Mesenchymal stem cell (in vitro differentiated cells and primary cell): ENCODE measurements around the gene POLR1F.
A peak's percentile ranks its signal among the peaks of the same experiment; 100 is the strongest.

Source experiments
- DNase-seq: peaks from one replicate; pipeline ENCODE4 v3.0.0-alpha.2; 2013
- H2AFZ ChIP-seq: one replicate; pipeline ENCODE4 v1.6.1; 2013; ENCODE audit warnings: low read depth, mild to moderate bottlenecking, control low read depth, inconsistent platforms, low read length, moderate library complexity
- H2AK5ac ChIP-seq: 2 replicates; pipeline ENCODE4 v1.6.1; 2013; ENCODE audit warnings: low read length, moderate library complexity, mild to moderate bottlenecking, inconsistent platforms; ENCODE audit not compliant: severe bottlenecking
- H2BK120ac ChIP-seq: one replicate; pipeline ENCODE4 v1.6.1; 2013; ENCODE audit warnings: low read depth, mild to moderate bottlenecking, inconsistent platforms, low read length, moderate library complexity
- H2BK12ac ChIP-seq, 2 experiments: one replicate each; pipeline ENCODE4 v1.6.1; 2013; ENCODE audit warnings: inconsistent platforms in 2 of 2, low read length in 2 of 2, mild to moderate bottlenecking in 2 of 2, moderate library complexity in 2 of 2, control low read depth in 1 of 2
- H2BK15ac ChIP-seq: one replicate; pipeline ENCODE4 v1.6.1; 2013; ENCODE audit warnings: mild to moderate bottlenecking, low read depth, inconsistent platforms; ENCODE audit not compliant: poor library complexity, severe bottlenecking
- H2BK5ac ChIP-seq: 2 replicates; pipeline ENCODE4 v1.6.1; 2013; ENCODE audit warnings: low read depth, mild to moderate bottlenecking, low read length, control low read depth, inconsistent platforms; ENCODE audit not compliant: poor library complexity, severe bottlenecking
- H3K14ac ChIP-seq, 2 experiments: one replicate each; pipeline ENCODE4 v1.6.1; 2013; ENCODE audit warnings: inconsistent platforms in 2 of 2, low read length in 2 of 2, control low read depth in 1 of 2, mild to moderate bottlenecking in 1 of 2, moderate library complexity in 1 of 2
- H3K18ac ChIP-seq, 2 experiments: one replicate each; pipeline ENCODE4 v1.6.1; 2013; ENCODE audit warnings: inconsistent platforms in 2 of 2, low read length in 2 of 2, control low read depth in 1 of 2, low read depth in 1 of 2, mild to moderate bottlenecking in 1 of 2
- H3K23ac ChIP-seq, 2 experiments: one replicate each; pipeline ENCODE4 v1.6.1; 2013; ENCODE audit warnings: inconsistent platforms in 2 of 2, low read length in 2 of 2, mild to moderate bottlenecking in 2 of 2, moderate library complexity in 2 of 2, control low read depth in 1 of 2
- H3K27ac ChIP-seq: 2 replicates; pipeline ENCODE4 v1.5.1; 2013; ENCODE audit warnings: mild to moderate bottlenecking, moderate library complexity, low read length, control low read depth, inconsistent platforms; ENCODE audit not compliant: poor library complexity, severe bottlenecking
- H3K27me3 ChIP-seq, 2 experiments: 2 replicates each; pipeline versions ENCODE4 v1.6.1 to v1.7.0; 2013; ENCODE audit warnings: low read length in 2 of 2, mild to moderate bottlenecking in 2 of 2, moderate library complexity in 2 of 2, control low read depth in 1 of 2, inconsistent platforms in 1 of 2; ENCODE audit not compliant: control insufficient read depth in 1 of 2, insufficient read depth in 1 of 2
- H3K36me3 ChIP-seq, 2 experiments: 2 replicates each; pipeline versions ENCODE4 v1.6.1 to v1.7.0; 2013; ENCODE audit warnings: low read length in 2 of 2, control low read depth in 1 of 2, inconsistent platforms in 1 of 2, low read depth in 1 of 2, mild to moderate bottlenecking in 1 of 2; ENCODE audit not compliant: insufficient read depth in 2 of 2, control insufficient read depth in 1 of 2
- H3K4ac ChIP-seq, 2 experiments: one replicate each; pipeline ENCODE4 v1.6.1; 2013; ENCODE audit warnings: inconsistent platforms in 2 of 2, low read length in 2 of 2, mild to moderate bottlenecking in 2 of 2, moderate library complexity in 2 of 2, control low read depth in 1 of 2, low read depth in 1 of 2
- H3K4me1 ChIP-seq: 2 replicates; pipeline ENCODE4 v1.6.1; 2013; ENCODE audit warnings: low read depth, low read length, control low read depth; ENCODE audit not compliant: control insufficient read depth, insufficient read depth
- H3K4me2 ChIP-seq: 2 replicates; pipeline ENCODE4 v1.6.1; 2013; ENCODE audit warnings: low read length, mild to moderate bottlenecking, inconsistent platforms; ENCODE audit not compliant: poor library complexity, severe bottlenecking
- H3K4me3 ChIP-seq, 2 experiments: 2 replicates each; pipeline versions ENCODE4 v1.5.1 to v1.7.0; 2013; ENCODE audit warnings: low read length in 2 of 2, mild to moderate bottlenecking in 2 of 2, control low read depth in 1 of 2, low read depth in 1 of 2; ENCODE audit not compliant: insufficient read depth in 1 of 2
- H3K79me1 ChIP-seq: replicated peaks from 2 replicates; pipeline ENCODE4 v1.6.1; 2013; ENCODE audit warnings: mild to moderate bottlenecking, control low read depth, low read length, inconsistent platforms; ENCODE audit not compliant: poor library complexity, severe bottlenecking
- H3K9ac ChIP-seq: 2 replicates; pipeline ENCODE4 v1.7.0; 2013; ENCODE audit warnings: mild to moderate bottlenecking, low read length, moderate library complexity
- H3K9me3 ChIP-seq: 2 replicates; pipeline ENCODE4 v1.7.0; 2013; ENCODE audit warnings: mild to moderate bottlenecking, low read length; ENCODE audit not compliant: control insufficient read depth
- H4K8ac ChIP-seq: one replicate; pipeline ENCODE4 v1.6.1; 2013; ENCODE audit warnings: inconsistent platforms, mild to moderate bottlenecking, low read length, moderate library complexity
- H4K91ac ChIP-seq: one replicate; pipeline ENCODE4 v1.6.1; 2013; ENCODE audit warnings: mild to moderate bottlenecking, low read length, inconsistent platforms
- WGBS: methylation state at CpG from one replicate; pipeline ENCODE4 v1.1.7; 2013; ENCODE audit warnings: mixed read lengths; 5-methylcytosine and 5-hydroxymethylcytosine counted together

Gene POLR1F

GRCh38 chr7:19747740-19748339 is 39.0 kb upstream of the POLR1F start:
- Histone ChIP-seq H3K4ac (no peak overlapping the region), H3K14ac (no peak overlapping the region), H3K4me2 (no peak overlapping the region), H4K91ac (no peak overlapping the region), H3K9me3 (no peaks in the 10 kb centered on the region), H2BK15ac (no peak overlapping the region), H3K27me3 (no peaks in the 10 kb centered on the region), H2BK5ac (no peak overlapping the region), H3K9ac (peak overlapping the region; percentile 16), H2AK5ac (no peak overlapping the region), H4K8ac (no peak overlapping the region), H3K18ac (no peak overlapping the region), H3K36me3 (no peaks in the 10 kb centered on the region), H3K4me3 (no peak overlapping the region), H3K27ac (no peak overlapping the region), H2AFZ (no peak overlapping the region), H3K23ac (no peak overlapping the region), H2BK12ac (no peak overlapping the region), H3K79me1 (no peaks in the 10 kb centered on the region), H3K4me1 (no peaks in the 10 kb centered on the region), H2BK120ac (no peak overlapping the region)
- 46% methylated on average over 1 of the region's 4 CpGs for WGBS
- DNase-seq: peak; percentile 48

DNA sequence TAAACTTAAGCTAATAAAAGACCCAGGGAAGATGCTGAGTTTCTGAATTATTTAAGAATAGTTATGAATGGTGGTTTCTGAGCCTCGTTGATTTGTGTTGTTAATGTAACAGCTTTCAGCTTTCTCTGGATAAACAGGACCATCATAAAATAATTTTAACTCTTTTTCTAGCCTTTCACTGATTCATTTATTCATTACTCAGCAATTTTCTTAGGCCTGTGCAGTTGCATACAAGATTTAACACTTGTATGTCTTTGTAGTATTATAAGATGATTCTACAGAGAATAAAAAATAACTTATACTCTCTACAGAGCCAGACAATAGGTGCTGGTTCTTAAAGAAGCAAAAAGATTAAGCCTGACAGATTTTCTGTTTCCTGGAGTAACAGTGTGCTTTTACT is 35.2 kb upstream of the POLR1F start:
- no peak overlapping the region for H3K18ac ChIP-seq
- no peak overlapping the region for H2AK5ac ChIP-seq
- H3K4me3 ChIP-seq: no peak overlapping the region
- no peak overlapping the region for H4K8ac ChIP-seq
- H3K9me3 ChIP-seq: no peaks in the 10 kb centered on the region
- no peak overlapping the region for H3K4me2 ChIP-seq
- H3K27me3 ChIP-seq: no peaks in the 10 kb centered on the region
- H2BK120ac ChIP-seq: no peak overlapping the region
- no peak overlapping the region for H2AFZ ChIP-seq
- no peak overlapping the region for H3K4ac ChIP-seq
- H3K9ac ChIP-seq: no peak overlapping the region
- no peak for DNase-seq
- H3K23ac ChIP-seq: no peak overlapping the region
- H4K91ac ChIP-seq: no peak overlapping the region
- H3K4me1 ChIP-seq: no peaks in the 10 kb centered on the region
- no peak overlapping the region for H2BK15ac ChIP-seq
- no peak overlapping the region for H2BK12ac ChIP-seq
- no peaks in the 10 kb centered on the region for H3K36me3 ChIP-seq
- H3K79me1 ChIP-seq: no peaks in the 10 kb centered on the region
- no peak overlapping the region for H2BK5ac ChIP-seq
- no CpG with 5 or more reads among the region's 1 CpG for WGBS
- H3K14ac ChIP-seq: no peak overlapping the region
- no peak overlapping the region for H3K27ac ChIP-seq

DNA sequence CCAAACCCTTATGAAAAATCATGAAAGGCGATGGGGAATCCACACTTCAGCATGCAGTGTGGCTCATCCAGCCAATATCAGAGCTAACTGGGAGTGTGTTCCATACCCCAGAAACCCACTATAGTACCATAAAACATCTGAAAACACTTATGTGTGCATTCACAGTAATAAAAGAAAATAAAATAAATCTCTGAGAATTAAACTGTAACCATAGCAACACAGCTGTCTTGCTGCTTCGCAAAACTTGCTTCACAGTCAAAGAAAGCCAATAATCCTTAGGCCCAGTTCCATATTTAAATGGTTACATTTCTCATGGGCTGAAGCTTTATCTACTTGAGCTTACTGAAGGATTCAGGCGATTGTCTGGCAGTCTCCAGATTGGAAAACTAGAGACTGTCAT is 19.9 kb upstream of the POLR1F start:
- H2AK5ac ChIP-seq: no peak overlapping the region
- H2BK15ac ChIP-seq: no peak overlapping the region
- H3K9ac ChIP-seq: no peak overlapping the region
- H2BK120ac ChIP-seq: no peak overlapping the region
- no peak overlapping the region for H2BK5ac ChIP-seq
- H4K8ac ChIP-seq: no peak overlapping the region
- H3K4me1 ChIP-seq: no peaks in the 10 kb centered on the region
- H3K4me3 ChIP-seq: no peak overlapping the region
- no peak overlapping the region for H3K23ac ChIP-seq
- no peak overlapping the region for H3K18ac ChIP-seq
- H3K4me2 ChIP-seq: no peak overlapping the region
- H3K27me3 ChIP-seq: peaks cover 0 to 5% of the 10 kb centered on the region in 2 experiments
- H3K14ac ChIP-seq: no peak overlapping the region
- H2AFZ ChIP-seq: no peak overlapping the region
- no peaks in the 10 kb centered on the region for H3K9me3 ChIP-seq
- H3K36me3 ChIP-seq: no peaks in the 10 kb centered on the region
- no peak overlapping the region for H3K4ac ChIP-seq
- no peak overlapping the region for H4K91ac ChIP-seq
- WGBS: 92% methylated on average over 3 of the region's 3 CpGs
- H2BK12ac ChIP-seq: no peak overlapping the region
- H3K27ac ChIP-seq: no peak overlapping the region
- DNase-seq: no peak
- no peaks in the 10 kb centered on the region for H3K79me1 ChIP-seq

GRCh38 chr7:19725770-19726169 is 16.9 kb upstream of the POLR1F start:
- Histone ChIP-seq H2BK120ac (no peak overlapping the region), H4K8ac (no peak overlapping the region), H3K23ac (no peak overlapping the region), H2BK12ac (no peak overlapping the region), H3K4me2 (no peak overlapping the region), H3K14ac (no peak overlapping the region), H3K27ac (no peak overlapping the region), H3K4me3 (no peak overlapping the region), H3K27me3 (peaks cover 0 to 5% of the 10 kb centered on the region in 2 experiments), H3K36me3 (no peaks in the 10 kb centered on the region), H3K4ac (no peak overlapping the region), H4K91ac (no peak overlapping the region), H2BK5ac (no peak overlapping the region), H2AFZ (no peak overlapping the region), H2BK15ac (no peak overlapping the region), H3K9me3 (no peaks in the 10 kb centered on the region), H3K9ac (no peak overlapping the region), H3K18ac (no peak overlapping the region), H3K79me1 (no peaks in the 10 kb centered on the region), H2AK5ac (no peak overlapping the region), H3K4me1 (no peaks in the 10 kb centered on the region)
- WGBS: 97% methylated on average over 4 of the region's 5 CpGs
- no peak for DNase-seq
